ENCODE measurements around the gene MARCHF9.
"Not testable (repeated sequence)": the region's sequence is repeated elsewhere in the genome, so short reads cannot be mapped to it uniquely, and the experiment has no call there.

The MARCHF9 gene

GRCh38 chr12:57766464-57767304 is 11.8 kb downstream of the MARCHF9 start, which contains the start of gene CYP27B1:
Gene CYP27B1 (minus strand): TSS chr12:57767078. CDS start chr12:57767041, 37 bp downstream.
- DNase-seq, result peak in 1 of 10 donors; percentile 74
- intact Hi-C loops (cut with DNase I), result no loop called here

GRCh38 chr12:57767305-57767698 is 12.4 kb downstream of the MARCHF9 start:
- intact Hi-C loops (cut with DNase I), result no loop called here
- DNase-seq, result no peak

- intact Hi-C loops (cut with DNase I), result no loop called here
- no peak for DNase-seq
Measured at GRCh38 chr12:57767876-57768275, 13.0 kb downstream of the MARCHF9 start.

- DNase-seq, result no peak
- intact Hi-C loops (cut with DNase I), result no loop called here
Measured at GRCh38 chr12:57769594-57769993, 14.7 kb downstream of the MARCHF9 start.

GRCh38 chr12:57770734-57771133 is 15.8 kb downstream of the MARCHF9 start:
- intact Hi-C loops (cut with DNase I), result no loop called here
- DNase-seq, result no peak

GRCh38 chr12:57771236-57771872 is 16.5 kb downstream of the MARCHF9 start:
- peak; percentile 55 to 97 (median 75) for DNase-seq
- intact Hi-C loops (cut with DNase I), result no loop called here

- peak; percentile 92 to 99 (median 96) for DNase-seq
- intact Hi-C loops (cut with DNase I), result loop anchor here (1.0 kb wide), 2 partner anchors 10 to 20 kb away; partner anchors contain the start of genes CDK4 and TSFM
Measured at GRCh38 chr12:57771873-57772428, 17.0 kb downstream of the MARCHF9 start, which contains the start of gene METTL1. Gene METTL1 (minus strand): TSS chr12:57772105. CDS start chr12:57772083, 22 bp downstream.

GRCh38 chr12:57772429-57773322 is 17.8 kb downstream of the MARCHF9 start, which contains the start of gene EEF1AKMT3:
Gene EEF1AKMT3 (plus strand): TSS chr12:57772614. CDS start chr12:57772725, 111 bp downstream.
- DNase-seq, result peak in 6 of 10 donors; percentile 34 to 91 (median 46)
- intact Hi-C loops (cut with DNase I), result loop anchor here (1.0 kb wide), 2 partner anchors 10 to 20 kb away; partner anchors contain the start of genes CDK4 and TSFM

GRCh38 chr12:57774634-57775033 is 19.7 kb downstream of the MARCHF9 start:
- peak in 1 of 10 donors; percentile 72 for DNase-seq
- intact Hi-C loops (cut with DNase I), result not testable (repeated sequence)

GRCh38 chr12:57775044-57775443 is 20.1 kb downstream of the MARCHF9 start:
- DNase-seq, result no peak
- intact Hi-C loops (cut with DNase I), result no loop called here

GRCh38 chr12:57775563-57776246 is 20.8 kb downstream of the MARCHF9 start:
- intact Hi-C loops (cut with DNase I), result no loop called here
- DNase-seq, result no peak

GRCh38 chr12:57776247-57776587 is 21.3 kb downstream of the MARCHF9 start:
- DNase-seq, result no peak
- intact Hi-C loops (cut with DNase I), result no loop called here

GRCh38 chr12:57777367-57777766 is 22.5 kb downstream of the MARCHF9 start:
- no peak for DNase-seq
- intact Hi-C loops (cut with DNase I), result no loop called here

GRCh38 chr12:57777911-57778310 is 23.0 kb downstream of the MARCHF9 start:
- intact Hi-C loops (cut with DNase I), result no loop called here
- DNase-seq, result no peak

GRCh38 chr12:57779736-57780135 is 24.8 kb downstream of the MARCHF9 start:
- intact Hi-C loops (cut with DNase I), result loop anchor here (5.0 kb wide), 1 partner anchor 123 kb away; no protein-coding TSS in a partner anchor
- DNase-seq, result no peak

- intact Hi-C loops (cut with DNase I), result loop anchor here (5.0 kb wide), 1 partner anchor 122 kb away; no protein-coding TSS in a partner anchor
- peak in 1 of 10 donors; percentile 55 for DNase-seq
Measured at GRCh38 chr12:57780284-57780897, 25.5 kb downstream of the MARCHF9 start.

GRCh38 chr12:57781244-57781643 is 26.3 kb downstream of the MARCHF9 start:
- peak in 1 of 10 donors; percentile 21 for DNase-seq
- intact Hi-C loops (cut with DNase I), result loop anchor here (5.0 kb wide), 1 partner anchor 121 kb away; no protein-coding TSS in a partner anchor

GRCh38 chr12:57781801-57782200 is 26.9 kb downstream of the MARCHF9 start:
- intact Hi-C loops (cut with DNase I), result loop anchor here (1.0 to 5.0 kb wide), 2 partner anchors 10 to 120 kb away; partner anchors contain the start of genes EEF1AKMT3 and METTL1
- no peak for DNase-seq

GRCh38 chr12:57782243-57782607 is 27.3 kb downstream of the MARCHF9 start:
- intact Hi-C loops (cut with DNase I), result loop anchor here (1.0 to 5.0 kb wide), 2 partner anchors 10 to 120 kb away; partner anchors contain the start of genes EEF1AKMT3 and METTL1
- no peak for DNase-seq
